Liver (tissue), 3 donors: Measurements from ENCODE around the gene ABLIM2.
A peak's percentile ranks its signal among the peaks of the same experiment; 100 is the strongest.

Source experiments
- CTCF ChIP-seq: fragments of 150-350 bp; IDR thresholded peaks from 2 replicates; pipeline ENCODE4 v1.5.1; 2017; ENCODE audit warnings: improper control_type of control experiment, low read depth, low read length; ENCODE audit not compliant: missing input control
- FOXA1 ChIP-seq: IDR thresholded peaks from 2 replicates; pipeline ENCODE4 v1.6.1; 2016; ENCODE audit warnings: antibody characterized with exemption
- GABPA ChIP-seq, 2 donors: IDR thresholded peaks in 1 of 2; conservative IDR thresholded peaks in 1 of 2; 2 replicates each; pipeline ENCODE4 v1.6.1; 2016; ENCODE audit warnings: antibody characterized with exemption in 2 of 2, mild to moderate bottlenecking in 1 of 2, moderate library complexity in 1 of 2
- JUND ChIP-seq, 2 donors: IDR thresholded peaks; 2 replicates each; pipeline ENCODE4 v1.6.1; 2016; ENCODE audit warnings: antibody characterized with exemption in 2 of 2
- MAX ChIP-seq: IDR thresholded peaks from 2 replicates; pipeline ENCODE4 v1.6.1; 2016; ENCODE audit warnings: antibody characterized with exemption
- RAD21 ChIP-seq, 2 donors: IDR thresholded peaks; 2 replicates each; pipeline ENCODE4 v1.6.1; 2016; ENCODE audit warnings: antibody characterized with exemption in 2 of 2, mild to moderate bottlenecking in 2 of 2
- REST ChIP-seq: IDR thresholded peaks from 2 replicates; pipeline ENCODE4 v1.6.1; 2016; ENCODE audit warnings: antibody characterized with exemption, mild to moderate bottlenecking
- RXRA ChIP-seq, 2 donors: IDR thresholded peaks; 2 replicates each; pipeline ENCODE4 v1.6.1; 2017 to 2018; ENCODE audit warnings: antibody characterized with exemption in 2 of 2, mild to moderate bottlenecking in 1 of 2
- TAF1 ChIP-seq: conservative IDR thresholded peaks from 2 replicates; pipeline ENCODE4 v1.6.1; 2016; ENCODE audit warnings: antibody characterized with exemption, mild to moderate bottlenecking
- donor health status: healthy.
- donor health status: healthy.

GRCh38 chr4:8200302-8200975 lies 41.8 kb upstream of the ABLIM2 start:
- TF ChIP-seq REST (no peak), CTCF (no peak), TAF1 (no peak), JUND (IDR thresholded peaks at IDR 0.05) (no peak), RXRA (IDR thresholded peaks at IDR 0.05) (peak; percentile 21 to 53), GABPA (IDR thresholded peaks at IDR 0.05 in 1 of 2, conservative IDR thresholded peaks at IDR 0.05 in 1 of 2) (no peak), FOXA1 (no peak), RAD21 (IDR thresholded peaks at IDR 0.05) (no peak), MAX (no peak)
